ENCODE results near the gene EPHA6. TPM values are rescaled to one million over a fixed set of nuclear protein-coding genes. Genes with fewer than 3 reads are reported as not detected.

EPHA6 gene
- total RNA-seq, 1 donor from 2014 or later = 16.5 TPM

GRCh38 chr3:97646932-97647331 is 832.5 kb downstream of the EPHA6 start:
- no peak for TF ChIP-seq CTCF (IDR thresholded peaks at IDR 0.05; ENCODE audit: unreplicated experiment)
- DNase-seq (ENCODE audit: low spot score, unreplicated experiment) = no peak
- no peaks in the 10 kb centered on the region for H3K27me3 Mint-ChIP-seq

GRCh38 chr3:97647441-97647982 is 833.1 kb downstream of the EPHA6 start:
- peaks cover 7% of the 10 kb centered on the region for H3K4me1 Mint-ChIP-seq (ENCODE audit: low read depth)
- H3K9me3 Mint-ChIP-seq (ENCODE audit: low read depth) = peaks cover 3% of the 10 kb centered on the region
- peaks cover 2% of the 10 kb centered on the region for H3K36me3 Mint-ChIP-seq (ENCODE audit: insufficient read depth)
- no peak overlapping the region for H3K27ac Mint-ChIP-seq
- no peak for TF ChIP-seq CTCF (IDR thresholded peaks at IDR 0.05; ENCODE audit: unreplicated experiment)
- H3K27me3 Mint-ChIP-seq = no peaks in the 10 kb centered on the region
- H3K4me3 Mint-ChIP-seq (ENCODE audit: low read depth) = no peak overlapping the region
- no peak for DNase-seq (ENCODE audit: low spot score, unreplicated experiment)

More at GRCh38 chr3:97646932-97647331, 832.5 kb downstream of the EPHA6 start:
- peaks cover 2% of the 10 kb centered on the region for H3K36me3 Mint-ChIP-seq (ENCODE audit: insufficient read depth)
- H3K27ac Mint-ChIP-seq = no peak overlapping the region
- H3K9me3 Mint-ChIP-seq (ENCODE audit: low read depth) = peaks cover 3% of the 10 kb centered on the region
- H3K4me3 Mint-ChIP-seq (ENCODE audit: low read depth) = no peak overlapping the region
- peaks cover 6% of the 10 kb centered on the region for H3K4me1 Mint-ChIP-seq (ENCODE audit: low read depth)

GRCh38 chr3:97655971-97656370 is 841.6 kb downstream of the EPHA6 start:
- Mint-ChIP-seq H3K9me3 (ENCODE audit: low read depth) (no peaks in the 10 kb centered on the region), H3K27ac (no peak overlapping the region), H3K4me3 (ENCODE audit: low read depth) (no peak overlapping the region), H3K4me1 (ENCODE audit: low read depth) (peaks cover 7% of the 10 kb centered on the region), H3K36me3 (ENCODE audit: insufficient read depth) (no peaks in the 10 kb centered on the region), H3K27me3 (no peaks in the 10 kb centered on the region)
- no peak for DNase-seq (ENCODE audit: low spot score, unreplicated experiment)
- no peak for TF ChIP-seq CTCF (IDR thresholded peaks at IDR 0.05; ENCODE audit: unreplicated experiment)

- H3K4me3 Mint-ChIP-seq (ENCODE audit: low read depth) = no peak overlapping the region
- no peaks in the 10 kb centered on the region for H3K36me3 Mint-ChIP-seq (ENCODE audit: insufficient read depth)
- DNase-seq (ENCODE audit: low spot score, unreplicated experiment) = no peak
- no peaks in the 10 kb centered on the region for H3K27me3 Mint-ChIP-seq
- no peak for TF ChIP-seq CTCF (IDR thresholded peaks at IDR 0.05; ENCODE audit: unreplicated experiment)
- H3K4me1 Mint-ChIP-seq (ENCODE audit: low read depth) = peaks cover 1% of the 10 kb centered on the region
- H3K27ac Mint-ChIP-seq = no peak overlapping the region
- no peaks in the 10 kb centered on the region for H3K9me3 Mint-ChIP-seq (ENCODE audit: low read depth)
These were observed 842.2 kb downstream of the EPHA6 start for GRCh38 chr3:97656638-97657037.

DNA sequence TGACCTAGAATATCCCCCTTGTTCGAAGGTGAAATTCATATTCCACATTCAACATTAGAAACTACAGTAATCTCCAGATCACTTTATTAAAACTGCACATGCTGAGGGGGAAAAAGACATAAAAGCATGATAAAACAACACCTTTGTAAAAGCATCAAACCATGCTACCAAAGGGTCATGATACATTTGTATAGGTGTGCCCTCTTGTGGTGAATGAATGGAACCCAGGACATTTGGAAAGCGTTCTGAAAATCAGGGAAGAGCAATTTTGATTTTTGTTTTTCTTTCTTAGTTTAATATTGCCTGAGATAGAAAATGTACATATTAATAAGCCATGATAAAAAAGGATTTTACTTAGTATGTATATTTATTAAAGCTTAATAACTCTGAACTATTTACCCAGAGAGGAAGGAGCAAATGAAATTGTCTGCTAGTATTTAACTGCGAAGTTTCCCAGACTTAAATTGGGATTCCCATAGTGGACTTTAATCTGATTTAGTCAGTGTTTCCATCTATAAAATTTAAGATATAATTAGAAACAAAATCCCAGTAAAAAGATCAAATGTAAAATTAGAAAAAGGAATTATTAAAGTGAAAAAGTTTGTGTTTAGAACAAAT is 844.4 kb downstream of the EPHA6 start:
- no peak for DNase-seq (ENCODE audit: low spot score, unreplicated experiment)
- Mint-ChIP-seq H3K4me3 (ENCODE audit: low read depth) (no peak overlapping the region), H3K27me3 (no peaks in the 10 kb centered on the region), H3K27ac (no peak overlapping the region), H3K9me3 (ENCODE audit: low read depth) (no peaks in the 10 kb centered on the region), H3K4me1 (ENCODE audit: low read depth) (no peaks in the 10 kb centered on the region), H3K36me3 (ENCODE audit: insufficient read depth) (no peaks in the 10 kb centered on the region)
- peak; percentile 84 for TF ChIP-seq CTCF (IDR thresholded peaks at IDR 0.05; ENCODE audit: unreplicated experiment)

Measured in progenitor cell of endocrine pancreas (in vitro differentiated cells).